SK-N-SH treated with all-trans-retinoic acid at 6 μM for 48 hours (cell line): ENCODE data around the gene MAP1A.

ENCODE experiments used
- ATAC-seq: fragments of 200-7000 bp; cut with Tn5 transposase; 3 replicates; pipeline ENCODE4 v1.9.1; 2020; ENCODE audit warnings: mild to moderate bottlenecking, moderate library complexity
- BACH2 ChIP-seq: fragments of 250-450 bp; sonication (Bioruptor Pico); IDR thresholded peaks from 2 replicates; pipeline ENCODE4 v1.9.0; 2021; ENCODE audit warnings: mild to moderate bottlenecking, borderline replicate concordance
- CSDC2 ChIP-seq: fragments of 250-450 bp; sonication (Bioruptor Pico); IDR thresholded peaks from 2 replicates; pipeline ENCODE4 v1.5.0; 2020; ENCODE audit warnings: mild to moderate bottlenecking, moderate library complexity
- ESRRG ChIP-seq: fragments of 250-450 bp; sonication (Bioruptor Pico); IDR thresholded peaks from 2 replicates; pipeline ENCODE4 v1.6.1; 2021; ENCODE audit warnings: mild to moderate bottlenecking
- GLIS3 ChIP-seq: fragments of 250-450 bp; sonication (Bioruptor Pico); IDR thresholded peaks from 2 replicates; pipeline ENCODE4 v1.5.0; 2020; ENCODE audit warnings: mild to moderate bottlenecking, moderate library complexity
- ISL1 ChIP-seq: fragments of 250-450 bp; sonication (Bioruptor Pico); IDR thresholded peaks from 2 replicates; pipeline ENCODE4 v2.1.2; 2022; ENCODE audit warnings: mild to moderate bottlenecking, moderate library complexity
- OSR1 ChIP-seq: fragments of 250-450 bp; sonication (Bioruptor Pico); IDR thresholded peaks from 2 replicates; pipeline ENCODE4 v1.8.0; 2022; ENCODE audit warnings: moderate library complexity, mild to moderate bottlenecking, inconsistent platforms
- SNAI2 ChIP-seq: fragments of 250-450 bp; sonication (Bioruptor Pico); IDR thresholded peaks from 2 replicates; pipeline ENCODE4 v1.5.0; 2020; ENCODE audit warnings: mild to moderate bottlenecking, moderate library complexity
- TCF4 ChIP-seq: fragments of 250-450 bp; sonication (Bioruptor Pico); IDR thresholded peaks from 2 replicates; pipeline ENCODE4 v1.8.0; 2021; ENCODE audit warnings: mild to moderate bottlenecking, moderate library complexity, borderline replicate concordance
- TOX ChIP-seq: fragments of 250-450 bp; sonication (Bioruptor Pico); IDR thresholded peaks from 2 replicates; pipeline ENCODE4 v1.8.0; 2021; ENCODE audit warnings: mild to moderate bottlenecking, moderate library complexity, borderline replicate concordance
- ZC3H10 ChIP-seq: fragments of 250-450 bp; sonication (Bioruptor Pico); IDR thresholded peaks from 2 replicates; pipeline ENCODE4 v1.5.1; 2021; ENCODE audit warnings: mild to moderate bottlenecking, moderate library complexity
- ZFP3 ChIP-seq: fragments of 250-450 bp; sonication (Bioruptor Pico); IDR thresholded peaks from 2 replicates; pipeline ENCODE4 v1.5.0; 2020; ENCODE audit warnings: mild to moderate bottlenecking, moderate library complexity
- ZFP30 ChIP-seq: fragments of 450-650 bp; formaldehyde crosslinking; IDR thresholded peaks from 2 replicates; pipeline ENCODE4 v1.5.0; 2022; ENCODE audit warnings: mild to moderate bottlenecking, moderate library complexity
- ZNF565 ChIP-seq: fragments of 450-650 bp; formaldehyde crosslinking; conservative IDR thresholded peaks from 2 replicates; pipeline ENCODE4 v1.5.0; 2020; ENCODE audit warnings: low read depth, mild to moderate bottlenecking, moderate library complexity
- ZNF70 ChIP-seq: fragments of 450-650 bp; formaldehyde crosslinking; IDR thresholded peaks from 2 replicates; pipeline ENCODE4 v1.5.0; 2020; ENCODE audit warnings: mild to moderate bottlenecking, moderate library complexity
- ZNF8 ChIP-seq: fragments of 450-650 bp; formaldehyde crosslinking; IDR thresholded peaks from 2 replicates; pipeline ENCODE4 v1.5.0; 2020; ENCODE audit warnings: mild to moderate bottlenecking, moderate library complexity
- TF ChIP-seq, protein P1 (sequence below): fragments of 250-450 bp; sonication (Bioruptor Pico); IDR thresholded peaks from 2 replicates; pipeline ENCODE4 v1.5.1; 2020; ENCODE audit warnings: low read depth, mild to moderate bottlenecking, moderate library complexity
- TF ChIP-seq, protein P2 (sequence below): fragments of 250-450 bp; sonication (Bioruptor Pico); IDR thresholded peaks from 2 replicates; pipeline ENCODE4 v1.8.0; 2020; ENCODE audit warnings: mild to moderate bottlenecking, moderate library complexity, borderline replicate concordance
- TF ChIP-seq, protein P3 (sequence below): fragments of 250-450 bp; sonication (Bioruptor Pico); IDR thresholded peaks from 2 replicates; pipeline ENCODE4 v1.5.1; 2021; ENCODE audit warnings: mild to moderate bottlenecking, moderate library complexity
- TF ChIP-seq, protein P4 (sequence below): fragments of 250-450 bp; sonication (Bioruptor Pico); IDR thresholded peaks from 2 replicates; pipeline ENCODE4 v1.8.0; 2021; ENCODE audit warnings: low read depth, mild to moderate bottlenecking, moderate library complexity, borderline replicate concordance
- TF ChIP-seq, protein P5 (sequence below): fragments of 250-450 bp; sonication (Bioruptor Pico); IDR thresholded peaks from 2 replicates; pipeline ENCODE4 v1.5.0; 2020; ENCODE audit warnings: mild to moderate bottlenecking, moderate library complexity

Gene MAP1A

DNA sequence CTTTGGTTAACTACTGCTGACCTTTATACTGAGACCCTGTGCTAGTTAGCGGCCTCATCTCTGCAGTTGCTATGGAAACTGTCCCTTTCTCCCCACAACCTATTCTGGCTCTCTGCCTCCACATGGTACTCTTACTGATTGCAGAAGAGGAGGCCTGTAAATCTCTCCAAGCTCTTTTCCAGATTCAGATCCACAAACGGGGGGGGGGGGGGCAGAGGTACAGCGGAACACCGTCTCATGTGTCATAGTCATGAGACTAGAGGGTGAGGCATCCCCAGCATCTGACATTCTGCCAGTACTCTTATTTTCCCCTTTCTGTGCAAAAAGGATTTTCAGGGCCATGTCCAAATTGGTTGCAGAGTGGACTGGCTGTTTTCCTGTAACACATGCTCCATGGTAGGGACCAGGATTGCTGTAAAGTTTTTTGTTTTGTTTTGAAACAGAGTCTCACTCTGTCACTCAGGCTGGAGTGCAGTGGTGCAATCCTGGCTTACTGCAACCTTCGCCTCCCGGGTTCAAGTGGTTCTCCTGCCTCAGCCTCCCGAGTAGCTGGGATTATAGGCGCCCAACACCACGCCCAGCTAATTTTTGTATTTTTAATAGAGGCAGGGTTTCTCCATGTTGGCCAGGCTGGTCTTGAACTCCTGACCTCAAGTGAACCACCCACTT, 8.3 kb upstream of the MAP1A start:
- TF ChIP-seq, protein P1, sequence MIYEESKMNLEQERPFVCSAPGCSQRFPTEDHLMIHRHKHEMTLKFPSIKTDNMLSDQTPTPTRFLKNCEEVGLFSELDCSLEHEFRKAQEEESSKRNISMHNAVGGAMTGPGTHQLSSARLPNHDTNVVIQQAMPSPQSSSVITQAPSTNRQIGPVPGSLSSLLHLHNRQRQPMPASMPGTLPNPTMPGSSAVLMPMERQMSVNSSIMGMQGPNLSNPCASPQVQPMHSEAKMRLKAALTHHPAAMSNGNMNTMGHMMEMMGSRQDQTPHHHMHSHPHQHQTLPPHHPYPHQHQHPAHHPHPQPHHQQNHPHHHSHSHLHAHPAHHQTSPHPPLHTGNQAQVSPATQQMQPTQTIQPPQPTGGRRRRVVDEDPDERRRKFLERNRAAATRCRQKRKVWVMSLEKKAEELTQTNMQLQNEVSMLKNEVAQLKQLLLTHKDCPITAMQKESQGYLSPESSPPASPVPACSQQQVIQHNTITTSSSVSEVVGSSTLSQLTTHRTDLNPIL: no peak
- TF ChIP-seq CSDC2 (CRISPR knock-in tag) (no peak), ZNF565 (no peak), OSR1 (CRISPR knock-in tag) (no peak), ISL1 (CRISPR knock-in tag) (no peak), ZNF8 (CRISPR knock-in tag) (no peak), ZFP3 (no peak), GLIS3 (no peak), TOX (CRISPR knock-in tag) (no peak), SNAI2 (no peak), ZFP30 (CRISPR knock-in tag) (no peak)
- TF ChIP-seq, protein P2, sequence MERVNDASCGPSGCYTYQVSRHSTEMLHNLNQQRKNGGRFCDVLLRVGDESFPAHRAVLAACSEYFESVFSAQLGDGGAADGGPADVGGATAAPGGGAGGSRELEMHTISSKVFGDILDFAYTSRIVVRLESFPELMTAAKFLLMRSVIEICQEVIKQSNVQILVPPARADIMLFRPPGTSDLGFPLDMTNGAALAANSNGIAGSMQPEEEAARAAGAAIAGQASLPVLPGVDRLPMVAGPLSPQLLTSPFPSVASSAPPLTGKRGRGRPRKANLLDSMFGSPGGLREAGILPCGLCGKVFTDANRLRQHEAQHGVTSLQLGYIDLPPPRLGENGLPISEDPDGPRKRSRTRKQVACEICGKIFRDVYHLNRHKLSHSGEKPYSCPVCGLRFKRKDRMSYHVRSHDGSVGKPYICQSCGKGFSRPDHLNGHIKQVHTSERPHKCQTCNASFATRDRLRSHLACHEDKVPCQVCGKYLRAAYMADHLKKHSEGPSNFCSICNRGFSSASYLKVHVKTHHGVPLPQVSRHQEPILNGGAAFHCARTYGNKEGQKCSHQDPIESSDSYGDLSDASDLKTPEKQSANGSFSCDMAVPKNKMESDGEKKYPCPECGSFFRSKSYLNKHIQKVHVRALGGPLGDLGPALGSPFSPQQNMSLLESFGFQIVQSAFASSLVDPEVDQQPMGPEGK: no peak
- TF ChIP-seq, protein P3, sequence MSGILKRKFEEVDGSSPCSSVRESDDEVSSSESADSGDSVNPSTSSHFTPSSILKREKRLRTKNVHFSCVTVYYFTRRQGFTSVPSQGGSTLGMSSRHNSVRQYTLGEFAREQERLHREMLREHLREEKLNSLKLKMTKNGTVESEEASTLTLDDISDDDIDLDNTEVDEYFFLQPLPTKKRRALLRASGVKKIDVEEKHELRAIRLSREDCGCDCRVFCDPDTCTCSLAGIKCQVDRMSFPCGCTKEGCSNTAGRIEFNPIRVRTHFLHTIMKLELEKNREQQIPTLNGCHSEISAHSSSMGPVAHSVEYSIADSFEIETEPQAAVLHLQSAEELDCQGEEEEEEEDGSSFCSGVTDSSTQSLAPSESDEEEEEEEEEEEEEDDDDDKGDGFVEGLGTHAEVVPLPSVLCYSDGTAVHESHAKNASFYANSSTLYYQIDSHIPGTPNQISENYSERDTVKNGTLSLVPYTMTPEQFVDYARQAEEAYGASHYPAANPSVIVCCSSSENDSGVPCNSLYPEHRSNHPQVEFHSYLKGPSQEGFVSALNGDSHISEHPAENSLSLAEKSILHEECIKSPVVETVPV (CRISPR knock-in tag): no peak
- TF ChIP-seq, all 23 proteins: peak for 0
- ATAC-seq: no peak

DNA sequence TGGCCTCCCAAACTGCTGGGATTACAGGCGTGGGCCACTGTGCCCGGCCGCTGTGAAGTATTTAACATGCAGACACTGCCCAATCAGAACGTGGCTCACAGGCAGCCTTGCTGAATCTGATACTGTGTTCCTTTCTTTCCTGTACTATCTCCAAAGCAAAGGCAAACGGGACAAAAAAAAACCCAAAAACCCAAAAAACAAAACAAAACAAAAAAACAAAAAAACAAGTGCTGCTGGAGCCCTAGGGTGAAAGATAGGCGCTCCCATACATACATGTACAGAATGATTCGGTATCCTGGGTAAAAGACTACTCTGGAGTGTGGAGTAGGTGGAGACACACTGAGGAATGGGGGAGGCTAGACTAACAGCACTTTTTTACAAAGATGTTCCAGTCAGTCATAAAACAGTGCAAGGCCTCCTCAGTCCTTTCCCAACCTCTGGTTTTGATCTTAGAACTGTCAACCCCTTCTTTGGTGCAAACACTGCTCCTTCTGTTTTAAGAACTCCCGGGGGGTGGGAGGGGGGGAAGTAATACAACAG, 7.7 kb upstream of the MAP1A start:
- no peak for TF ChIP-seq TCF4
- TF ChIP-seq BACH2 (CRISPR knock-in tag): no peak
- TF ChIP-seq, protein P4, sequence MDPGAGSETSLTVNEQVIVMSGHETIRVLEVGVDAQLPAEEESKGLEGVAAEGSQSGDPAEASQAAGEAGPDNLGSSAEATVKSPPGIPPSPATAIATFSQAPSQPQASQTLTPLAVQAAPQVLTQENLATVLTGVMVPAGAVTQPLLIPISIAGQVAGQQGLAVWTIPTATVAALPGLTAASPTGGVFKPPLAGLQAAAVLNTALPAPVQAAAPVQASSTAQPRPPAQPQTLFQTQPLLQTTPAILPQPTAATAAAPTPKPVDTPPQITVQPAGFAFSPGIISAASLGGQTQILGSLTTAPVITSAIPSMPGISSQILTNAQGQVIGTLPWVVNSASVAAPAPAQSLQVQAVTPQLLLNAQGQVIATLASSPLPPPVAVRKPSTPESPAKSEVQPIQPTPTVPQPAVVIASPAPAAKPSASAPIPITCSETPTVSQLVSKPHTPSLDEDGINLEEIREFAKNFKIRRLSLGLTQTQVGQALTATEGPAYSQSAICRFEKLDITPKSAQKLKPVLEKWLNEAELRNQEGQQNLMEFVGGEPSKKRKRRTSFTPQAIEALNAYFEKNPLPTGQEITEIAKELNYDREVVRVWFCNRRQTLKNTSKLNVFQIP: no peak
- TF ChIP-seq CSDC2 (CRISPR knock-in tag): no peak
- no peak for TF ChIP-seq ZNF70 (CRISPR knock-in tag)
- no peak for TF ChIP-seq ZNF8 (CRISPR knock-in tag)
- no peak for TF ChIP-seq GLIS3
- no peak for TF ChIP-seq TOX (CRISPR knock-in tag)
- TF ChIP-seq ZNF565: no peak
- TF ChIP-seq SNAI2: no peak
- TF ChIP-seq, protein P5, sequence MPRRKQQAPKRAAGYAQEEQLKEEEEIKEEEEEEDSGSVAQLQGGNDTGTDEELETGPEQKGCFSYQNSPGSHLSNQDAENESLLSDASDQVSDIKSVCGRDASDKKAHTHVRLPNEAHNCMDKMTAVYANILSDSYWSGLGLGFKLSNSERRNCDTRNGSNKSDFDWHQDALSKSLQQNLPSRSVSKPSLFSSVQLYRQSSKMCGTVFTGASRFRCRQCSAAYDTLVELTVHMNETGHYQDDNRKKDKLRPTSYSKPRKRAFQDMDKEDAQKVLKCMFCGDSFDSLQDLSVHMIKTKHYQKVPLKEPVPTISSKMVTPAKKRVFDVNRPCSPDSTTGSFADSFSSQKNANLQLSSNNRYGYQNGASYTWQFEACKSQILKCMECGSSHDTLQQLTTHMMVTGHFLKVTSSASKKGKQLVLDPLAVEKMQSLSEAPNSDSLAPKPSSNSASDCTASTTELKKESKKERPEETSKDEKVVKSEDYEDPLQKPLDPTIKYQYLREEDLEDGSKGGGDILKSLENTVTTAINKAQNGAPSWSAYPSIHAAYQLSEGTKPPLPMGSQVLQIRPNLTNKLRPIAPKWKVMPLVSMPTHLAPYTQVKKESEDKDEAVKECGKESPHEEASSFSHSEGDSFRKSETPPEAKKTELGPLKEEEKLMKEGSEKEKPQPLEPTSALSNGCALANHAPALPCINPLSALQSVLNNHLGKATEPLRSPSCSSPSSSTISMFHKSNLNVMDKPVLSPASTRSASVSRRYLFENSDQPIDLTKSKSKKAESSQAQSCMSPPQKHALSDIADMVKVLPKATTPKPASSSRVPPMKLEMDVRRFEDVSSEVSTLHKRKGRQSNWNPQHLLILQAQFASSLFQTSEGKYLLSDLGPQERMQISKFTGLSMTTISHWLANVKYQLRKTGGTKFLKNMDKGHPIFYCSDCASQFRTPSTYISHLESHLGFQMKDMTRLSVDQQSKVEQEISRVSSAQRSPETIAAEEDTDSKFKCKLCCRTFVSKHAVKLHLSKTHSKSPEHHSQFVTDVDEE (CRISPR knock-in tag): no peak
- TF ChIP-seq ESRRG (CRISPR knock-in tag): no peak
- TF ChIP-seq, protein P3 (CRISPR knock-in tag): no peak
- no peak for TF ChIP-seq ISL1 (CRISPR knock-in tag)
- TF ChIP-seq ZFP3: no peak
- no peak for TF ChIP-seq ZC3H10
- ATAC-seq: peak; percentile 21
